Measurements from ENCODE around the gene EIPR1. TPM values are rescaled to one million over a fixed set of nuclear protein-coding genes. Genes with fewer than 3 reads are reported as not detected.

The EIPR1 gene
- total and polyA plus RNA-seq, 2 of the 4 experiments (the other 2 are of a cell fraction), result 46.5 to 67.4 TPM

DNA sequence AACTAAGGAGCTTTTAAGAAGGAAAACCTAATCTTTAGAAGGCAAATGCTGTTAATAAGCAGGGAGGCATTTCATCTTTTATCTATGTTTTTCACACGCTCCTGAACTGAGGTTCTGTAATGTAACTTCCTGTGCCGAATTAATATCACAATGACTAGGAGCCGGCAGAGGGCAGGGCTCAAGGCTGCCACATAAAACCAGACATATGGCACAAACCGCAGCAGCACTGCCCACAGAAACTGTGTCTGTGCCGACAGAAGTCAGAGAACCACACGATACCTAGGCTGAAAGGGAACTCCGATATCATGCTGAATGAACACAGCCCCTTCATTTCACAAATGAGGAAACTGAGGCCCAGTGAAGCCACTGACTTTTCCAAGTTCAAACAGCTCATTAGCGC, 112.1 kb downstream of the EIPR1 start:
- POLR2A ChIA-PET (ENCODE audit: unreplicated experiment), result no interaction called here
- WGBS, 2 experiments (ENCODE audit: extremely low coverage in 2 of 2, insufficient read length in 1 of 2), result 83% methylated on average over 5 of the region's 8 CpGs; no CpG with 5 or more reads in 1 of the 2 experiments
- intact Hi-C loops (cut with micrococcal nuclease), result no loop called here

More for the DNA sequence above, 112.1 kb downstream of the EIPR1 start:
- Histone ChIP-seq H2BK20ac (ENCODE audit: low read depth, low read length) (no peak overlapping the region), H4K20me1 (ENCODE audit: insufficient read depth, low read length) (no peaks in the 10 kb centered on the region; the same call in 1 of the 2 replicates), H2AK9ac (replicated peaks; ENCODE audit: low read depth, low read length, poor library complexity) (no peak overlapping the region), H3K23ac (ENCODE audit: low read depth, low read length) (no peak overlapping the region), H2AK5ac (ENCODE audit: low read depth, low read length) (no peak overlapping the region), H2BK15ac (ENCODE audit: low read depth, low read length) (no peak overlapping the region), H3K79me1 (ENCODE audit: low read depth in 1 of 2, low read length in 2 of 2) (peaks cover 7 to 13% of the 10 kb centered on the region in 2 experiments; a peak in 3 of 4 replicates), H3K18ac (ENCODE audit: low read depth, low read length) (no peak overlapping the region), H3K56ac (ENCODE audit: extremely low read depth, insufficient read depth, low read length) (no peak overlapping the region), H4K5ac (ENCODE audit: low read depth, low read length) (no peak overlapping the region), H3K27ac (ENCODE audit: insufficient read depth, low read length) (no peak overlapping the region), H2BK5ac (ENCODE audit: low read depth, low read length, poor library complexity, severe bottlenecking) (no peak overlapping the region), H3K9me3 (ENCODE audit: control insufficient read depth, insufficient read depth, low read length) (0 out of 2 replicates have a peak, but pooled peaks cover 2% of the 10 kb centered on the region), H3K36me3 (ENCODE audit: control insufficient read depth, insufficient read depth, low read length) (no peaks in the 10 kb centered on the region), H4K91ac (ENCODE audit: insufficient read depth, low read depth, low read length) (no peak overlapping the region), H4K8ac (ENCODE audit: low read depth in 2 of 2, low read length in 2 of 2) (no peak overlapping the region), H3K4me2 (ENCODE audit: low read depth, low read length) (no peak overlapping the region), H3K9ac (ENCODE audit: low read depth, low read length) (no peak overlapping the region), H3K4me1 (ENCODE audit: control insufficient read depth, insufficient read depth, low read length) (no peaks in the 10 kb centered on the region), H3K9me1 (ENCODE audit: insufficient read depth, low read length) (peaks cover 6% of the 10 kb centered on the region; the same call in 1 of the 2 replicates), H3K4me3 (ENCODE audit: insufficient read depth, low read depth, low read length) (no peak overlapping the region), H2BK120ac (ENCODE audit: low read depth, low read length) (no peak overlapping the region), H3K14ac (replicated peaks; ENCODE audit: low read depth, low read length) (no peak overlapping the region), H2AFZ (replicated peaks; ENCODE audit: low read length, poor library complexity) (no peak overlapping the region), H3K4ac (ENCODE audit: low read depth, low read length) (no peak overlapping the region), H3K27me3 (ENCODE audit: control insufficient read depth, insufficient read depth, low read length) (no peaks in the 10 kb centered on the region)
- CTCF ChIA-PET, result no interaction called here
- DNase-seq (no peak), ATAC-seq (ENCODE audit: low read depth) (no peak)
- dilution Hi-C loops (cut with HindIII; ENCODE audit: low sequenced_read_pairs, unreplicated experiment), result no loop called here
- in situ Hi-C loops (cut with MboI; ENCODE audit: low sequenced_read_pairs), result no loop called here
- TF ChIP-seq CEBPB (IDR thresholded peaks at IDR 0.05; ENCODE audit: low read depth, low read length), result no peak
- TF ChIP-seq RFX5 (IDR thresholded peaks at IDR 0.05; ENCODE audit: low read depth, low read length), result no peak
- TF ChIP-seq NFE2L2 (IDR thresholded peaks at IDR 0.05; ENCODE audit: low read depth, low read length), result no peak
- no TSS peak for BruUV-seq (replicated peaks)

Data from IMR-90 (cell line).